Fibroblast of peridontal ligament (primary cell): ENCODE measurements around the gene BAD.
A peak's percentile ranks its signal among the peaks of the same experiment; 100 is the strongest.
"Not testable (repeated sequence)": the region's sequence is repeated elsewhere in the genome, so short reads cannot be mapped to it uniquely, and the experiment has no call there.

Experiments
- DNase-seq: peaks from one replicate; pipeline ENCODE4 v3.0.0-alpha.2; 2010; ENCODE audit errors: extremely low read depth

BAD gene

DNA sequence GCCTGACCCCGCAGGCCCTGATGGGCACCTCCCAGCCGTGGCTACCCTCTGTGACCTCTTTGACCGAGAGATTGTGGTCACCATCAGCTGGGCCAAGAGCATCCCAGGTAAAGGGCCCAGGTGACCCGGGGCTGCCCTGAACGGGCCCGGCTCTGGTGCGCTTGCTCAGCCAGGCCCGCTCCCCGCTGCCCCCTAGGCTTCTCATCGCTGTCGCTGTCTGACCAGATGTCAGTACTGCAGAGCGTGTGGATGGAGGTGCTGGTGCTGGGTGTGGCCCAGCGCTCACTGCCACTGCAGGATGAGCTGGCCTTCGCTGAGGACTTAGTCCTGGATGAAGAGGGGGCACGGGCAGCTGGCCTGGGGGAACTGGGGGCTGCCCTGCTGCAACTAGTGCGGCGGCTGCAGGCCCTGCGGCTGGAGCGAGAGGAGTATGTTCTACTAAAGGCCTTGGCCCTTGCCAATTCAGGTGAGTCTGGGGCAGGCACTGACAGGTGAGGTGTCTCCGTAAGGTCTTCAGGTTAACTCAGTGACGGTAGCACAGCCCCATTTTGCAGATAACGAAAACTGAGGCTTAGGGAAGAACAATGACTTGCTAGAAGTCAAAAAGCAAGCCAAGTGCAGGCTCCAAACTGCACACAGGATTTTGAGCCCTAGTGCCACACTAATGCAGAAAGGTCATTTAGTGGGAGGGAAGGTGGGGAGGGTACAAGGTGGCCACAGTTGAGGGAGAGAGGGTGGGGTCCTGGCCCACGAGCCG lies 30.5 kb upstream of the BAD start:
- no peak for DNase-seq

DNA sequence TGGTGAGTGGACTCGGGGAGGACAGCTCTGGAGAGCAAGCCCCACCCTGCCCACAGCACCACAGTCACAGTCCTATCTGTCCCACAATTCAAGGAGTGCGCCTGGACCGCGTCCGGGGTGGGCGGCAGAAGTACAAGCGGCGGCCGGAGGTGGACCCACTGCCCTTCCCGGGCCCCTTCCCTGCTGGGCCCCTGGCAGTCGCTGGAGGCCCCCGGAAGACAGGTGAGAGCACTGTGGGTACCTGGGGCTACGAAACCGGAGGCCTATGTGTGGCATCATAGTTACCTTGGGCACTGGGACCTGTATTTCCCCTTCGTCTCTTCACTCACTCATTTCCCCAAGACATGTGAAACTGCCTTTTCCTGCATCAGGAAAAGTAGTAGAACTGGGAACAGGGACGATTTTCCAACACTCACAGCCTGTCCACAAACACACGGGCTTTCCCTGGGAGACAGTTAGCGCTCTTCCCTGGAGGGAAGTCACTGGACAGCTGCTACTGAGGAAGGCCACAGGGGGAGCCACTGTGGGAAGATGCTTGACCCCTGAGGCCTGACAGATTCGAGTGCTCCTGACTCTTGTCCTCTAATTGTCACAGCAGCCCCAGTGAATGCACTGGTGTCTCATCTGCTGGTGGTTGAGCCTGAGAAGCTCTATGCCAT lies 29.8 kb upstream of the BAD start:
- DNase-seq = no peak

DNA sequence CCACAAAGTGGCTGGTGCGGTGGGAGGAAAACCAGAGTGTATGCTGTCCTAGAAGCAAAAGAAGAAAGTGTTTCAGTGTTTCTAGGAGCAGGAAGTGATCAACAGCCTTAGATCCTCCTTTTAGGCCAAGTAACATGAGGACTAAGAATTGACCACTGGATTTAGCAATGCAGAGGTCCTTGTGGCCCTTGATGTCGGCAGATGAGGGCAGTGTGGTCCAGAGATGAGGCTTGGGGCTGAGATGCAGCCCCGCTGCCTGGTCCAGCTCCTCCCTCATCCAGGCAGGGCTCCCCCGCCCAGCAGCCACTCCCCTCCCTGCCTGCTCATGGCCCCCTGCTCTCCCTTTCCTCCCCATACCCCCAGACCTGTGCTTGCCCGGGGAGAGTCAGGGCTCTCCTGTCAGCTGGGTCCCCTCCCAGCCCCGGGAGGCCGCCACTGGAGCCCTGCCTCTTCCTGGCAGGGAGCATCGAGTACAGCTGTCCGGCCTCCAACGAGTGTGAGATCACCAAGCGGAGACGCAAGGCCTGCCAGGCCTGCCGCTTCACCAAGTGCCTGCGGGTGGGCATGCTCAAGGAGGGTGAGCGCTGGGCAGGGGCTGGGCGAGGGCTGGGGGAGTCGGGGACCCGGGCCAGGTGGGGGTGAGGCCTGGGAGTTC lies 29.2 kb upstream of the BAD start:
- no peak for DNase-seq

DNA sequence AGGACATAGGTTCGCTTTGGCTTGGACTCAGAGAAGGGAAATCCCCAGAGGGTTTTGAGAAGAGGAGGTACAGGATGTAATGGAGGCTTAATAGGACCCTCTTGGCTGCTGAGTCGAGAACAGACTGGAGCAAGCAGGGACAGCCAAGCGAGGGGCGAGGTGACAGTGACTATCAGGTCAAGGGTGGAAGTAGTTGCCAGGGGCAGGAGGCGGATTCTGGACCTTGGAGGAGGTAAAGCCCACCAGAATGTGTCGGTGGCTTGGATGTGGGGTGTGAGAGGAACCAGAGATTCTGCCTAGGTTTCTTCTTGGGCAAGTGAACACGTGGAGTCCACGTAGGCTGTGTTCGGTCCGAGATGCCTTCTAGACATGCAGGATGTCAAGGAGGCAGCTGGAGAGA lies 28.5 kb upstream of the BAD start:
- DNase-seq = no peak

DNA sequence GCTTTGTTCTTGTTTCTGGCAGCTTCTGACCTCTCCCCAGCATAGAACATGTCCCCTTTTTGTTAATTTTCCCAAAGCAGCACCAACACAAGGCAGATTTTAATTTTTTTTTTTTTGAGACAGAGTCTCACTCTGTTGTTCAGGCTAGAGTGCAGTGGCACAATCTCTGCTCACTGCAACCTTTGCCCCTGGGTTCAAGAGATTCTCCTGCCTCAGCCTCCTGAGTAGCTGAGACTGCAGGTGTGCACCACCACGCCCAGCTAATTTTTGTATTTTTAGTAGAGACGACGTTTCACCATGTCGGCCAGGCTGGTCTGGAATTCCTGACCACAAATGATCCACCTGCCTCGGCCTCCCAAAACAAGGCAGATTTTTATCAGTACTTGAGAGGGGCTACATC lies 23.3 kb upstream of the BAD start:
- DNase-seq = not testable (repeated sequence)

DNA sequence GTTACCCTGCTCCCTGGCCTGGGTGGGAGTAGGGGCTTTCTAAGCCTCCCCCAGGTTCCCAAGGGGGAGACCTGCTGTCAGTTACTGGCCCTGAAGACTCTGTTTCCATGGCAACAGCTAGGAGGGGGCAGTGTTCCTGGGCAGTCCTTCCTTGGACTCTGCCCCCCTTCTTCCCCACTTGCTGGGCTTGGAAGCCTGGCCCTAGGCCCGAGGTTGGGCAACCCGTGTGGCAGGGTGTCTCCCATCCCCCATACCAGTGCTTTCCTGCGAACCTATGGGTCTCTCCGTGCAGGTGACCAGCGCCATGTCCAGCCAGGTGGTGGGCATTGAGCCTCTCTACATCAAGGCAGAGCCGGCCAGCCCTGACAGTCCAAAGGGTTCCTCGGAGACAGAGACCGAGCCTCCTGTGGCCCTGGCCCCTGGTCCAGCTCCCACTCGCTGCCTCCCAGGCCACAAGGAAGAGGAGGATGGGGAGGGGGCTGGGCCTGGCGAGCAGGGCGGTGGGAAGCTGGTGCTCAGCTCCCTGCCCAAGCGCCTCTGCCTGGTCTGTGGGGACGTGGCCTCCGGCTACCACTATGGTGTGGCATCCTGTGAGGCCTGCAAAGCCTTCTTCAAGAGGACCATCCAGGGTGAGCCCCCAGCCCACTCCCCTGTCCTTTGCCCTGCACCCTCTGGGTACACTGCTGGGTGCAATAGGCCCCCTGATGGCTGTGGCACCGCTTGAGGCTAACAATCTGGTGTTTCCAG lies 22.6 kb upstream of the BAD start:
- no peak for DNase-seq

DNA sequence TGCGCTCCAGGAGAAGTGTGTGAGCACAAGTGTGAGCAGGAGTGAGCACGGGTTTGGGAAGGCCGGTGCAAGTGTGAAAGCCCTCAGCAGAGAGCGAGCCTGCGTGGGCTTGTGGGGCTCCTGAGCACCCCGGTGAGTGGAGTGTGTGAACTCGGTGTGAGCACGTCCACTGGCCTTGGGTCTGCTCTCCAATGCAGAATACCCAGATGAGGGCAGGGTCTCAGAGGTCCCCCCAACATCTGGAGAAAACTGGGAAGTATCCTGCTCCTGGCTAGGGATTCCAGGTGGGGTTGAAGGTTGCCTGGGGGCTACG lies 22.1 kb upstream of the BAD start:
- DNase-seq = no peak

DNA sequence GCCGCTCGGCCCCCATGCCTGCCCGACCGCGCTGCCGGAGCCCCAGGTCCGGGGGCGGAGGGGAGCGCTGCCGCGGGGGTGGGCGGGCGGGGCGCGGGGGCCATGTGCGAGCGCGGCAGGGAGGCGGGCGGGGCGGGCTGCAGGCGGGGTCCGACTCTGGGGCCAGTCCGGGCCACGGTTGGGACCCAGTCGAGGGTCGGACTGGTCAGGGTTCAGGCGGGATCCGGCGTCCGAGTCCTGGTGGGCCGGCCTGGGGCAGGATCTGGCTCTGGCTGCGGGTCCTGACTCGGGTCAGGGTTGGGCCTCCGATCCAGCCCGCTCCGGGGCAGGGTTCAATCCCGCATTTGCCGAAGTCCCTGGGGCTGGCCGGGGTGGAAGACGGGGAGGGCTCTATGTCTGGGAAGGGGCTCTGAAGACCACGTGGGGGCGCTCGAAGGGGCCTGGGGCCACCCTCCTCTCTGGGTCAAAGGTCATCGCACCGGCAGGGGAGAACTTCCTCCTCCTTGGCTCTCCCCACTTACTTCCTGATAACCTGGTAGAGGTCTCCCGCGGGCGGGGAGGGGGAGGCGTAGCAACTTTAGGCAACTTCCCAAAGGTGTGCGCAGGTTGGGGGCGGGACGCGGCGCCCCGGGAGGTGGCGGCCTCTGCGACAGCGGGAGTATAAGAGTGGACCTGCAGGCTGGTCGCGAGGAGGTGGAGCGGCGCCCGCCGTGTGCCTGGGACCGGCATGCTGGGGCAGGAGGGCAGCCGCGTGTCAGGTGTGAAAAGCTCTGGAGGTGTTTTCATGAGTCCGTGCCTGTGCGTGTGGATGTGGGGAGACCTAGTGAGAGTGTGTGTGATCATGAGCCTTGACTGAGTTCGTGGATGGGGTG lies 21.5 kb upstream of the BAD start:
- DNase-seq = peak; percentile 16

DNA sequence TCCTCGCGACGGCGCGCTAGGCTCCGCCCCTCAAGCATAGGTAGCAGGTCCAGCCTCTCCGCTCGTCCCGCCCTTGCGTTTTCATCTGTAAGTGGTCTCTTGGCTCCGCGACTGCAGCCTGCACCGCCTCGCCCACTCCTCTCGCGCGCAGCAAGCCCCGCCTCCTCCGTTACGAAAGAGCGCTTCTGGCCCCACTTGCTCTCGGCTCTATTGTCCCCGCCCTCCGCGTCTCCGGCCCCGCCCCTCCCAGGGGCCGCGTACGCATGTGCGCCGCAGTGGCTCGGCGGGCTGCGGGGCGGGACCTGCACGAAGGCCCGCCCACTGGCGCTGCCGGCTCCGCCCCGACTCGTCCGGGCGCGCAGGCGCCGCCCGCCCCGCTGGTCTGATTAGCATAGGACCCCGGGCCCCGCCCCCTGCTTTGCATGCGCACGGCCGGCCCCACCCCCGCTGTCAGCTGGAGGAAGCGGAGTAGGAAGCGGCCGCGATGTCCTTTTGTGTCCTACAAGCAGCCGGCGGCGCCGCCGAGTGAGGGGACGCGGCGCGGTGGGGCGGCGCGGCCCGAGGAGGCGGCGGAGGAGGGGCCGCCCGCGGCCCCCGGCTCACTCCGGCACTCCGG lies 20.7 kb upstream of the BAD start, which contains the start of gene ESRRA:
Gene ESRRA (plus strand): TSS at position 450 of the 616 bp plus-strand sequence. CDS start 1,656 bp downstream, outside the sequence.
- DNase-seq = peak; percentile 93

DNA sequence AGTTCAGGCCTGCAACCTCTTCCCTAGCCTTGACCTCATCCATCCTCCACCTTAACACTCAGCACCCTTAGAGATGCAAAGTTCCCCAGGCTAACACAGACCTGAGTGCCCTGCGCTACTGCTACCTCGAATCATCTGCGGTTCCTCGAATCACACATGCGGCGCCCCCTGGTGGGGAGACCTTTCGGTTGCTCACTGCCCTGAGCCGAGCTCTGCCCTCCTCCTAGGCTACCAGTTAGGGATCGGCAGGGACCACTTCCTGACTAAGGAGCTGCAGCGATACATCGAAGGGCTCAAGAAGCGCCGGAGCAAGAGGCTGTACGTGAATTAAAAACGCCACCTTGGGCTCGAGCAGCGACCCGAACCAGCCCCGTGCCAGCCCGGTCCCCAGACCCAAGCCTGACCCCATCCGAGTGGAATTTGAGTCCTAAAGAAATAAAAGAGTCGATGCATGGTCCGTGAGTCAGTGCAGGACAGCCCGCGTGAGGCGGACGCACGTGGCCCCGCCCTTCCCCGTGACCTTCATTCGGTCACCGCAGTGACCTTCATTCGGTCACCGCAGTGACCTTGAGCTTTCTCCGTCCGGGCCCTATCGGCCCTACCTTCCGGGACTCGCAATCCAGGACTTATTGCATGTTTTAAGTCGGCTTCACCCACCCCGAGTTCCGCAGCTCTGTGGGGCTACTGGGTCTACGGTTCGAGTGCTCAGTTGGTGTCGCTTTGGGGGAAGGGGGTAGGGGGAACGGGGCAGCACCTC lies 20.0 kb upstream of the BAD start:
- peak; percentile 87 for DNase-seq

DNA sequence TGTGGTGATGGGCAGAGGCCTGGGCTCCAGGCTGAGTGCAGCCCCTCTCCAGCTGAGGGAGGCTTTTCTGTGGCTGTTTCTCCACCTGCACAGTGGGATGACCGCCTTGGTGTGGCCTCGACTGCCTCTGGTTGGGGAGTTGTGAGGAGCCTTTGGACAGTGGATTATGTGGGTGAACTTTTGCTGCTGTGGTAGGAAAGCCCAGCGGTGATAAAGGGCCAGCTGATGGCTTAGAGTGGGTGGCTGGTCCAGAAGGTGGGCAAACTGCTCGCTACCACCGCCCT lies 19.5 kb upstream of the BAD start:
- DNase-seq = no peak

DNA sequence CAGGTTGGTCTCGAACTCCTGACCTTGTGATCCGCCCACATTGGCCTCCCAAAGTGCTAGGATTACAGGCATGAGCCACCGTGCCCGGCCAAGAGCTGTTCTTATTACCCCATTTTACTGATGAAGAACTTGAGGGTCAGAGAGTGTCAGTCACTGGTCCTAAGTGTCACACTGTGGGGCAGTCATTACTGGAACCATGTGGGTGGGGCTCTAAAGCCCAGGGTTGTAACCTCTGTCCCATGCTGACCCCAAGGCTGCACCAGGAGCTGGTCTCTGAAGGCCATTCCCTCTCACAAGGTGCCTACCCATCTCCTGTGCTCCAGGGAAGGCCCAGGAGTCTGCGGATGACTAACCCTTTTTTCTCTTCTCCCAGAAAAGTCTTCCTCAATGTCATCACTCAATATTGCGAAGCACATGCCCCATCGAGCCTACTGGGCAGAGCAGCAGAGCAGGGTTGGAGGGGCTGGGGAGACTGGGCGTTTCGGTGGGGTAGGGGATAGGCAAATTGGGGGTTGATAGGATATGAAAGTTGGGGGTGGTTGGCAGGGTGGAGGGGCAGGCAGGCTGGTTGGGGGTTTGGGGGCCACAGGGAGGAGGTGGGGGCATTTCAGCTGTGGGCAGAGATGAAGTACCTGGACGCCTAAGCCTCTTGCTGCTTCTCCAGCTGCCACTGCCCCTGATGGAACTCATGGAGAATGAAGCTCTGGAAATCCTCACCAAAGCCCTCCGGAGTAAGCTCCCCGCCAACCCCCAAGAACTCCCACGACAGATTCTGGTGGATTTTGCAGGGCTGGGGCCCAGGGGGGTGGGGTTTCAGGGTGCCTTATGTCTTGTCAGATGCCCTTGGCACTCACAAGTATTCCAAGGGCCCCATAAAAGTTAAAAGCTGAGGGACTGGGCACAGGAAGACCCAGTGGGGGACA lies 18.9 kb upstream of the BAD start:
- DNase-seq = no peak

DNA sequence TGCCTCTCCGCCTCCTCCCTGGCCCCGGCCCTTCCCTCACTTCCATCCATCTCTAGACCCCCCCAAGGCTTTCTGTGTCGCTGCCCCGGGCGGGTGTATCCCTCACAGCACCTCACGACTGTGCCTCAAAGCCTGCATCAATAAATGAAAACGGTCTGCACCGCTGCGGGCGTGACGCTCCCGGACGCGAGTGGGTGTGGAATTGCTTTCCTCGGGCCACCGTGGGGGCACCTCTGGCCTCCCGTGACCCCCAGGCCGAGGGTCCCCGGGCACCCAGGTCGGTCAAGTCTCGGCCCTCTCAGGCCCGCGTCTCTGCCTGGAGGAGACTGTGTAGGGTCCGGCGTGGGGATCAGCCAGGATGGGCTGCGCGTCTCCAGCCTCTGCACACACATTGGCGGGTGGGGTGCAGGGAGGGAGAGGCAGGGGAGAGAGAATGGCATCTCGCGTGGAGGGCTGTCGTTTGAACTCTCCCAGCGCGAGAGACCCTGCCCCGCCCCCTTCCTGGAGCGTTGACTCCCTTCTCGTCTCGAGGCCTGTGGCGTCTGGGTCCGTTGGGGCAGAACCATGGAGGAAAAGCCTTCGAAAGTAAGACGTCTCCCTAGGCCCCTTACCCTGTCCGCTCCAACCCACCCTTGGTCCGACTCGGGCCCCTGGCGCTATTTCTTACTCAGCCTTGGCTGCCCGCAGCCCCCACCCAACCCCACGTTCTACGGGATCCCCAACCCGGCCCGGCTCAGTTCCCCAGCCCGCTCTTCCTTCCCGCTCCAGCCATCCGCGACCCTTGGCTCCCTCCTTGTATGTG lies 15.6 kb upstream of the BAD start, which contains the start of gene CATSPERZ:
Gene CATSPERZ (plus strand): TSS at position 512 of the 802 bp plus-strand sequence. CDS start 53 bp downstream, at position 565.
- DNase-seq = no peak

DNA sequence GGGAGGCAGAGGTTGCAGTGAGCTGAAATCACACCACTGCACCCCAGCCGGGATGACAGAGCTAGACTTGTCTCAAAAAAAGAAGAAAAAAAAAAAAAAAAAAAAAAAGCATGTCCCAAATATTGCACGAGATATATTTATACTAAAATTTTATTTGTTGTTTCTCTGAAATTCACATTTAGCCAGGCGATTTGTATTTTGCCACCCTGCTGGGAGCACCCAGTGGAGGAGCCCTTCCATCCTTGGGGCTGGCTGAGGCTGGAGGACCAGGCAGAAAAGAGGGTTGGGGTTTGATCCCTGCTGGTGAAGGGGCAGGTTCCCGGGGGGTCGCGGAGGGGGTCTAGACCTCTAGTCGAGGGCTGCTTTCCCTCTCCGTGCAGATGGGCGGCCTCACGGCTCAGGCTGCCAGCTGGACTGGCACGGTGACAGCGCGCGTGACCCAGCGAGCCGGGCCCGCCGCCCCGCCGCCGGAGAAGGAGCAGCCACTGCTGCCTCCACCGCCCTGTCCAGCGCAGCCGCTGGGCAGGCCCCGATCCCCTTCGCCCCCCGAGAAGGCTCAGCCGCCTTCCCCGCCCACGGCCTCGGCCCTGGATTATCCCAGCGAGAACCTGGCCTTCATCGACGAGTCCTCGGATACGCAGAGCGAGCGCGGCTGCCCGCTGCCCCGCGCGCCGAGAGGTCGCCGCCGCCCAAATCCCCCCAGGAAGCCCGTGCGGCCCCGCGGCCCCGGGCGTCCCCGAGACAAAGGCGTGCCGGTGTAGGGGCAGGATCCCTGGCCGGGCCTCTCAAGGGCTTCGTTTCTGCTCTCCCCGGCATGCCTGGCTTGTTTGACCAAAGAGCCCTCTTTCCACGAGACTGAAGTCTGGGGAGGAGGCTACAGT lies 14.7 kb upstream of the BAD start:
- DNase-seq = no peak

DNA sequence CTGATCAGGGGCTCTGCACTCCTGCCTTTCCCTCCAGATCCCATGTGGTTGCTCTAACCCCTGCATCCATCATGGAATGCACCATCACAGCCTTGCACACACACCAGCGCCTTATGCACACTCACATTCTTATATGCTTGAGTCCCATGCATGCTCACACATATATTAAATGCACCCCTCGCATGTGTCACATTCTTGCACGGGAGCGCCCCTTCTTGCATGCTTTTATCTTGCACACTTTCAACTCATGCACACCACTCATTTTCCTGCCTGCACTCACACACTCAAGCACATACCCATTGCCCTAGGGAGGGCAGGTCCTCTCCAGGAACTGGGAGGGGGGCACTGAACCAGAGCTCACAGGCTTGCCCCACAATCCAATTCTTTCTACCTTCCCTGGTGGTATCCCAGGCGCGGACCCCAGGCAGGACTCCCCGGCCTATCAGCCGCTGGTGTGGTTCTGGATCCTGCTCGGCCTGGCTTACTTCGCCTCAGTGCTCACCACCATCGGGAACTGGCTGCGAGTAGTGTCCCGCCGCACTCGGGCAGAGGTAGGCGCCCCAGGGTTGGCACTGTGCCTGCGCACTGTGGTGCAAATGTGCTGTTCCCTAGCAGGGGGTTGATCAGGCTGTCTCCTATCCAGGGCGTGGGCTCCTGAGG lies 13.4 kb upstream of the BAD start:
- no peak for DNase-seq

DNA sequence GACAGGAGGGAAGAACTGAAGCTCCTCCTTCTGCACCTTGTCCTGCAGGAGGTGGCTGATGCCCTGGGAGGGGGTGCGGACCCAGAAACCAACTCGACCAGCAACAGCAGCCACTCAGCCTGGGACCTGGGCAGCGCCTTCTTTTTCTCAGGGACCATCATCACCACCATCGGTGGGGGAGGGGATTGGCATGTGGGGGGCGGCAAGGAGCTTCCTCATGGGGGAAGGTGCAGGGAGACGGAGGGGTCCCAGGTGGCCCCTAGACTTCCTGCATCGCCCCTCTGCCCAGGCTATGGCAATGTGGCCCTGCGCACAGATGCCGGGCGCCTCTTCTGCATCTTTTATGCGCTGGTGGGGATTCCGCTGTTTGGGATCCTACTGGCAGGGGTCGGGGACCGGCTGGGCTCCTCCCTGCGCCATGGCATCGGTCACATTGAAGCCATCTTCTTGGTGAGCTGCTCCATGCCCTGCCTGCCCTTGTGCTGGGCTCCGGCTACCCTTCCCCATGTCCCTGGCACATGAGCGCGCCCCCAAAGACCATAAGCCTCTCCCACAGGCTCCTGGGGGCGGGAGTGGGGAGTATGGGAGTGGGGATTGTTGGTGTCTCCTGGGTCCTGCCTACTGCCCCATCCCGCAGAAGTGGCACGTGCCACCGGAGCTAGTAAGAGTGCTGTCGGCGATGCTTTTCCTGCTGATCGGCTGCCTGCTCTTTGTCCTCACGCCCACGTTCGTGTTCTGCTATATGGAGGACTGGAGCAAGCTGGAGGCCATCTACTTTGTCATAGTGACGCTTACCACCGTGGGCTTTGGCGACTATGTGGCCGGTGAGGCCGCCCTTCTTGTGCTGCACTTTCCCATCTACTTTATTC lies 12.6 kb upstream of the BAD start:
- no peak for DNase-seq
